OCI-LY1 (cell line): ENCODE data around the gene KCNK17.
A peak's percentile ranks its signal among the peaks of the same experiment; 100 is the strongest.

Experiments
- H2AFZ ChIP-seq: fragments of 200-600 bp; sonication (generic), shearing (Covaris generic); 2 replicates; pipeline ENCODE4 v1.6.0; 2014; ENCODE audit warnings: antibody characterized with exemption, mild to moderate bottlenecking, low read length
- H3F3A ChIP-seq: fragments of 200-600 bp; sonication (generic), shearing (Covaris generic); 2 replicates; pipeline ENCODE4 v1.6.0; 2014; ENCODE audit warnings: mild to moderate bottlenecking, antibody characterized with exemption, low read length, moderate library complexity; ENCODE audit not compliant: insufficient read depth
- H3K27ac ChIP-seq: fragments of 200-600 bp; sonication (generic); 2 replicates; pipeline ENCODE4 v1.5.1; 2014; ENCODE audit warnings: low read length, mixed run types, mild to moderate bottlenecking, low read depth; ENCODE audit not compliant: poor library complexity, severe bottlenecking
- H3K27me3 ChIP-seq: fragments of 200-600 bp; sonication (generic); 2 replicates; pipeline ENCODE4 v1.6.0; 2014; ENCODE audit warnings: antibody characterized with exemption, mild to moderate bottlenecking, low read length, moderate library complexity; ENCODE audit not compliant: insufficient read depth
- H3K36me3 ChIP-seq: fragments of 200-600 bp; sonication (generic); 2 replicates; pipeline ENCODE4 v1.6.1; 2014; ENCODE audit warnings: mild to moderate bottlenecking, antibody characterized with exemption, low read length, moderate library complexity, mixed read lengths; ENCODE audit not compliant: insufficient read depth
- H3K4me1 ChIP-seq: fragments of 200-600 bp; sonication (generic); 2 replicates; pipeline ENCODE4 v1.5.1; 2014; ENCODE audit warnings: mild to moderate bottlenecking, low read length, moderate library complexity; ENCODE audit not compliant: insufficient read depth, severe bottlenecking
- H3K4me2 ChIP-seq: fragments of 200-600 bp; sonication (generic), shearing (Covaris generic); 2 replicates; pipeline ENCODE4 v1.6.1; 2014; ENCODE audit warnings: low read length
- H3K4me3 ChIP-seq: fragments of 200-600 bp; sonication (generic); 2 replicates; pipeline ENCODE4 v1.5.1; 2014; ENCODE audit warnings: low read length, low read depth, mild to moderate bottlenecking, mixed read lengths; ENCODE audit not compliant: poor library complexity, severe bottlenecking
- H3K79me2 ChIP-seq: fragments of 200-600 bp; shearing (Covaris generic); 2 replicates; pipeline ENCODE4 v1.6.1; 2016; ENCODE audit warnings: mixed run types, low read length, mixed read lengths; ENCODE audit not compliant: insufficient read depth
- H3K9ac ChIP-seq: fragments of 200-600 bp; sonication (generic), shearing (Covaris generic); 2 replicates; pipeline ENCODE4 v1.6.1; 2014; ENCODE audit warnings: mild to moderate bottlenecking, low read length, mixed read lengths
- H3K9me2 ChIP-seq: fragments of 200-600 bp; sonication (generic), shearing (Covaris generic); 2 replicates; pipeline ENCODE4 v1.6.1; 2014; ENCODE audit warnings: low read depth, mild to moderate bottlenecking, low read length, mixed read lengths
- H3K9me3 ChIP-seq: fragments of 200-600 bp; shearing (Covaris generic); 2 replicates; pipeline ENCODE4 v1.6.1; 2014; ENCODE audit warnings: low read length, mixed read lengths
- H4K20me1 ChIP-seq: fragments of 200-600 bp; sonication (generic), shearing (Covaris generic); 2 replicates; pipeline ENCODE4 v1.6.0; 2016; ENCODE audit warnings: mild to moderate bottlenecking, low read length; ENCODE audit not compliant: insufficient read depth
- CTCF ChIP-seq: fragments of 200-600 bp; sonication (generic), shearing (Covaris generic); IDR thresholded peaks from 2 replicates; pipeline ENCODE4 v1.5.1; 2017; ENCODE audit warnings: mild to moderate bottlenecking, antibody characterized with exemption, low read length, moderate library complexity, mixed read lengths
- EZH2 ChIP-seq: fragments of 200-600 bp; sonication (generic), shearing (Covaris generic); IDR thresholded peaks from 2 replicates; pipeline ENCODE4 v1.8.0; 2017; ENCODE audit warnings: borderline replicate concordance, mixed run types, mild to moderate bottlenecking, antibody characterized with exemption, low read length, moderate library complexity, mixed read lengths

KCNK17 gene

GRCh38 chr6:39302669-39303424 lies 11.4 kb downstream of the KCNK17 start:
- Histone ChIP-seq H3K4me2 (peak overlapping the region; percentile 58; the same call in 1 of the 2 replicates), H3K9ac (no peak overlapping the region), H3K9me2 (no peaks in the 10 kb centered on the region), H3F3A (no peaks in the 10 kb centered on the region), H3K4me1 (peaks cover 4% of the 10 kb centered on the region), H3K36me3 (no peaks in the 10 kb centered on the region), H4K20me1 (no peaks in the 10 kb centered on the region), H3K27me3 (no peaks in the 10 kb centered on the region), H3K79me2 (no peaks in the 10 kb centered on the region), H2AFZ (no peak overlapping the region), H3K27ac (no peak overlapping the region), H3K4me3 (no peak overlapping the region), H3K9me3 (no peaks in the 10 kb centered on the region)
- TF ChIP-seq CTCF (peak; percentile 75), EZH2 (no peak)

DNA sequence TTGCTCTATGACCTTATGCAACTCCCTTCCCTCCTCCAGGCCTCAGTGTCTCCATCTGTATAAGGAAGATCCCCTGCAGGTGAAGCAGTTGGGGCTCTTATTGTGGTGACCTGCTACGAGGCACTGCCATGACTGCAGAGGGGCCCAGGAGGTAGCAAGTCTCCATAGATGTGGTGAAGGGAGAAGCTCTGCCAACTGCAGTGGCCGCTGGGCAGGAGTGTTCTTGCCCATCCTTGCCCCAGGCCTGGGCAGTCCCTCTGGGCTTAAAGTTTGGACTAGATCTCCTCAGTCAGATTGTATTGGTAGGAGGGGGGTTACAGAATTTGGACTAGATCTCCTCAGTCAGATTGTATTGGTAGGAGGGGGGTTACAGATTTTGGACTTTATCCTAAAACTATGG lies 12.2 kb downstream of the KCNK17 start:
- no peak for TF ChIP-seq EZH2
- no peaks in the 10 kb centered on the region for H3K9me2 ChIP-seq
- H3K4me3 ChIP-seq: no peak overlapping the region
- no peaks in the 10 kb centered on the region for H3K36me3 ChIP-seq
- no peaks in the 10 kb centered on the region for H4K20me1 ChIP-seq
- no peaks in the 10 kb centered on the region for H3K27me3 ChIP-seq
- no peak overlapping the region for H2AFZ ChIP-seq
- no peak overlapping the region for H3K9ac ChIP-seq
- H3K9me3 ChIP-seq: no peaks in the 10 kb centered on the region
- no peaks in the 10 kb centered on the region for H3K79me2 ChIP-seq
- peaks cover 4% of the 10 kb centered on the region for H3K4me1 ChIP-seq
- H3K27ac ChIP-seq: no peak overlapping the region
- H3K4me2 ChIP-seq: no peak overlapping the region
- H3F3A ChIP-seq: no peaks in the 10 kb centered on the region

GRCh38 chr6:39301606-39302005 lies 12.6 kb downstream of the KCNK17 start:
- H2AFZ ChIP-seq: no peak overlapping the region
- H3K79me2 ChIP-seq: no peaks in the 10 kb centered on the region
- H3K27ac ChIP-seq: no peak overlapping the region
- no peak overlapping the region for H3K4me3 ChIP-seq
- H3K36me3 ChIP-seq: no peaks in the 10 kb centered on the region
- no peaks in the 10 kb centered on the region for H4K20me1 ChIP-seq
- TF ChIP-seq CTCF (peak; percentile 56), EZH2 (no peak)
- no peaks in the 10 kb centered on the region for H3K9me2 ChIP-seq
- no peaks in the 10 kb centered on the region for H3F3A ChIP-seq
- no peaks in the 10 kb centered on the region for H3K9me3 ChIP-seq
- H3K9ac ChIP-seq: no peak overlapping the region
- H3K27me3 ChIP-seq: no peaks in the 10 kb centered on the region
- no peak overlapping the region for H3K4me2 ChIP-seq
- H3K4me1 ChIP-seq: peaks cover 4% of the 10 kb centered on the region

GRCh38 chr6:39300739-39301138 lies 13.5 kb downstream of the KCNK17 start:
- Histone ChIP-seq H3K4me1 (peaks cover 4% of the 10 kb centered on the region), H3K79me2 (no peaks in the 10 kb centered on the region), H3K4me3 (no peak overlapping the region), H3K36me3 (no peaks in the 10 kb centered on the region), H3K9me3 (no peaks in the 10 kb centered on the region), H4K20me1 (no peaks in the 10 kb centered on the region), H2AFZ (no peak overlapping the region), H3K9ac (no peak overlapping the region), H3K9me2 (no peaks in the 10 kb centered on the region), H3K27ac (no peak overlapping the region), H3K27me3 (no peaks in the 10 kb centered on the region), H3F3A (no peaks in the 10 kb centered on the region), H3K4me2 (no peak overlapping the region)
- no peak for TF ChIP-seq CTCF
- TF ChIP-seq EZH2: no peak
